GM23248 (cell line): ENCODE results near the gene AFF3.

Source experiments
- EZH2 ChIP-seq: fragments of 200-600 bp; sonication (generic); IDR thresholded peaks from 2 replicates; pipeline ENCODE4 v1.6.1; 2018; ENCODE audit warnings: antibody characterized with exemption, mild to moderate bottlenecking; ENCODE audit not compliant: insufficient read depth, poor library complexity, severe bottlenecking
- EZH2phosphoT487 ChIP-seq: fragments of 200-600 bp; sonication (generic); IDR thresholded peaks from 2 replicates; pipeline ENCODE4 v1.6.1; 2018; ENCODE audit warnings: antibody characterized with exemption, moderate library complexity, mild to moderate bottlenecking, low read depth; ENCODE audit not compliant: insufficient read depth

DNA sequence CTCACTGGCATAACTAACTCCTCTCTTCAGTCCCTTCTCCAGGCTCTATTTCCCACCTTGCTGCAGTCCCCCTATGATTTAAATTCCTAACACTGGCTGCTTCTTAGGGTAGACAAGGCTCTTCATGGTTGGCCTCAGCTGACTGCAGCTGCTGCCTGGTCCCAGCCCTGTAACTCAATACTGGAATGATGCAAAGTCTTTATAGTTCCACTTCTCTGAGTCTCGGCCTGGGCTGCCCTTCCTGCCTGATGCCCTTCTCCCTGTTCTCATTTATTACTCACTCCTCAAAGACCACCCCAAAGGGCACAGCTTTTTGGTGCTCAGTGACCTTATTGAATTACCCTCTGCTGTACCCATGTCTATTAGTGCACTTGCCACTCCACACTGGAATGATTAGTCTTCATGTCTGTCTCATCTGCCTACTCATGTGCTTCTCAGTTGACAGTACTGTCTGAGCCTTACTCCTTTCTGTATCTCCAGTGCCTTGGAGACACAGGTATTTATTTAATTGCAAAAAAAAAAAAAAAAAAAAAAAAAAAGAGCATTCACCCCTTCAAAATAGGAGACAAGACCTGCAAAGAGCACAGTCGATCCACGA lies 453.1 kb downstream of the AFF3 start:
- TF ChIP-seq EZH2 = no peak
- TF ChIP-seq EZH2phosphoT487 = no peak
